NB4 (cell line): ENCODE results near the gene ICE1.

Experiments used
- POLR2A ChIP-seq: IDR thresholded peaks from 2 replicates; pipeline ENCODE4 v1.6.1; 2011; ENCODE audit warnings: mild to moderate bottlenecking; ENCODE audit not compliant: insufficient read length; ENCODE audit errors: extremely low read depth
- TF ChIP-seq, protein P1 (sequence below): IDR thresholded peaks from one replicate; pipeline ENCODE4 v1.5.1; 2012; ENCODE audit warnings: low read depth, low read length

GRCh38 chr5:5454391-5454790, 31.9 kb downstream of the ICE1 start:
- TF ChIP-seq, protein P1, sequence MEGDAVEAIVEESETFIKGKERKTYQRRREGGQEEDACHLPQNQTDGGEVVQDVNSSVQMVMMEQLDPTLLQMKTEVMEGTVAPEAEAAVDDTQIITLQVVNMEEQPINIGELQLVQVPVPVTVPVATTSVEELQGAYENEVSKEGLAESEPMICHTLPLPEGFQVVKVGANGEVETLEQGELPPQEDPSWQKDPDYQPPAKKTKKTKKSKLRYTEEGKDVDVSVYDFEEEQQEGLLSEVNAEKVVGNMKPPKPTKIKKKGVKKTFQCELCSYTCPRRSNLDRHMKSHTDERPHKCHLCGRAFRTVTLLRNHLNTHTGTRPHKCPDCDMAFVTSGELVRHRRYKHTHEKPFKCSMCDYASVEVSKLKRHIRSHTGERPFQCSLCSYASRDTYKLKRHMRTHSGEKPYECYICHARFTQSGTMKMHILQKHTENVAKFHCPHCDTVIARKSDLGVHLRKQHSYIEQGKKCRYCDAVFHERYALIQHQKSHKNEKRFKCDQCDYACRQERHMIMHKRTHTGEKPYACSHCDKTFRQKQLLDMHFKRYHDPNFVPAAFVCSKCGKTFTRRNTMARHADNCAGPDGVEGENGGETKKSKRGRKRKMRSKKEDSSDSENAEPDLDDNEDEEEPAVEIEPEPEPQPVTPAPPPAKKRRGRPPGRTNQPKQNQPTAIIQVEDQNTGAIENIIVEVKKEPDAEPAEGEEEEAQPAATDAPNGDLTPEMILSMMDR, result no peak
- no peak for TF ChIP-seq POLR2A
